Osteocyte (in vitro differentiated cells): ENCODE results near the gene ZBTB24. TPM values are rescaled to one million over a fixed set of nuclear protein-coding genes. Genes with fewer than 3 reads are reported as not detected.

Source experiments
- DNase-seq: peaks from one replicate; pipeline ENCODE4 v3.0.0; 2021; ENCODE audit warnings: mixed read lengths; ENCODE audit not compliant: unreplicated experiment; ENCODE audit errors: extremely low spot score
- H3K27ac Mint-ChIP-seq: one replicate; pipeline ENCODE4 v1.8.0; 2021; ENCODE audit warnings: mild to moderate bottlenecking, mixed read lengths; ENCODE audit not compliant: unreplicated experiment
- H3K27me3 Mint-ChIP-seq: one replicate; pipeline ENCODE4 v1.8.0; 2021; ENCODE audit warnings: mixed read lengths; ENCODE audit not compliant: unreplicated experiment
- H3K36me3 Mint-ChIP-seq: one replicate; pipeline ENCODE4 v1.8.0; 2021; ENCODE audit warnings: mixed read lengths; ENCODE audit not compliant: unreplicated experiment
- H3K4me1 Mint-ChIP-seq: one replicate; pipeline ENCODE4 v1.8.0; 2021; ENCODE audit warnings: mixed read lengths; ENCODE audit not compliant: unreplicated experiment
- H3K4me3 Mint-ChIP-seq: one replicate; pipeline ENCODE4 v1.8.0; 2021; ENCODE audit warnings: mild to moderate bottlenecking, moderate library complexity, mixed read lengths; ENCODE audit not compliant: unreplicated experiment
- H3K9me3 Mint-ChIP-seq: one replicate; pipeline ENCODE4 v1.8.0; 2021; ENCODE audit warnings: mixed read lengths; ENCODE audit not compliant: unreplicated experiment
- CTCF ChIP-seq: fragments of 200-600 bp; sonication (generic); IDR thresholded peaks from 2 replicates; pipeline ENCODE4 v1.5.0; 2021; ENCODE audit warnings: antibody characterized with exemption, mild to moderate bottlenecking, moderate library complexity
- total RNA-seq: library from RNA; stranded (reverse); gene quantifications from 2 replicates; pipeline ENCODE4 v1.2.1, GENCODE V29; 2021

Gene ZBTB24
- total RNA-seq, 1 donor from 2014 or later, result 6.2 TPM

GRCh38 chr6:109498052-109498451 is 15.0 kb upstream of the ZBTB24 start:
- no peak for TF ChIP-seq CTCF
- Mint-ChIP-seq H3K4me1 (no peaks in the 10 kb centered on the region), H3K4me3 (no peak overlapping the region), H3K27ac (no peak overlapping the region), H3K36me3 (no peaks in the 10 kb centered on the region), H3K9me3 (no peaks in the 10 kb centered on the region), H3K27me3 (peaks cover 51% of the 10 kb centered on the region)
- DNase-seq, result no peak

- no peaks in the 10 kb centered on the region for H3K4me1 Mint-ChIP-seq
Measured at GRCh38 chr6:109496036-109496772, 13.2 kb upstream of the ZBTB24 start.

GRCh38 chr6:109493865-109494264 is 10.8 kb upstream of the ZBTB24 start:
- DNase-seq, result no peak
- no peak overlapping the region for H3K27ac Mint-ChIP-seq
- H3K9me3 Mint-ChIP-seq, result no peaks in the 10 kb centered on the region
- H3K36me3 Mint-ChIP-seq, result no peaks in the 10 kb centered on the region
- TF ChIP-seq CTCF, result no peak
- H3K4me1 Mint-ChIP-seq, result no peaks in the 10 kb centered on the region
- no peak overlapping the region for H3K4me3 Mint-ChIP-seq
- H3K27me3 Mint-ChIP-seq, result peaks cover 59% of the 10 kb centered on the region

More at GRCh38 chr6:109496036-109496772, 13.2 kb upstream of the ZBTB24 start:
- Mint-ChIP-seq H3K9me3 (no peaks in the 10 kb centered on the region), H3K27ac (no peak overlapping the region), H3K27me3 (peaks cover 51% of the 10 kb centered on the region), H3K4me3 (no peak overlapping the region), H3K36me3 (no peaks in the 10 kb centered on the region)
- TF ChIP-seq CTCF, result no peak
- DNase-seq, result no peak

GRCh38 chr6:109491207-109491938 is 8.4 kb upstream of the ZBTB24 start:
- DNase-seq, result no peak

More at GRCh38 chr6:109491207-109491938, 8.4 kb upstream of the ZBTB24 start:
- Mint-ChIP-seq H3K4me1 (no peaks in the 10 kb centered on the region), H3K27me3 (peaks cover 58% of the 10 kb centered on the region), H3K9me3 (no peaks in the 10 kb centered on the region), H3K27ac (no peak overlapping the region), H3K4me3 (no peak overlapping the region), H3K36me3 (no peaks in the 10 kb centered on the region)
- TF ChIP-seq CTCF, result no peak
